Measurements from ENCODE around the gene PIP5K1B. TPM values are rescaled to one million over a fixed set of nuclear protein-coding genes. Genes with fewer than 3 reads are reported as not detected.
"Not testable (repeated sequence)": the region's sequence is repeated elsewhere in the genome, so short reads cannot be mapped to it uniquely, and the experiment has no call there.

The PIP5K1B gene
- total RNA-seq, 1 donor from 2014 or later, result 0.87 TPM

DNA sequence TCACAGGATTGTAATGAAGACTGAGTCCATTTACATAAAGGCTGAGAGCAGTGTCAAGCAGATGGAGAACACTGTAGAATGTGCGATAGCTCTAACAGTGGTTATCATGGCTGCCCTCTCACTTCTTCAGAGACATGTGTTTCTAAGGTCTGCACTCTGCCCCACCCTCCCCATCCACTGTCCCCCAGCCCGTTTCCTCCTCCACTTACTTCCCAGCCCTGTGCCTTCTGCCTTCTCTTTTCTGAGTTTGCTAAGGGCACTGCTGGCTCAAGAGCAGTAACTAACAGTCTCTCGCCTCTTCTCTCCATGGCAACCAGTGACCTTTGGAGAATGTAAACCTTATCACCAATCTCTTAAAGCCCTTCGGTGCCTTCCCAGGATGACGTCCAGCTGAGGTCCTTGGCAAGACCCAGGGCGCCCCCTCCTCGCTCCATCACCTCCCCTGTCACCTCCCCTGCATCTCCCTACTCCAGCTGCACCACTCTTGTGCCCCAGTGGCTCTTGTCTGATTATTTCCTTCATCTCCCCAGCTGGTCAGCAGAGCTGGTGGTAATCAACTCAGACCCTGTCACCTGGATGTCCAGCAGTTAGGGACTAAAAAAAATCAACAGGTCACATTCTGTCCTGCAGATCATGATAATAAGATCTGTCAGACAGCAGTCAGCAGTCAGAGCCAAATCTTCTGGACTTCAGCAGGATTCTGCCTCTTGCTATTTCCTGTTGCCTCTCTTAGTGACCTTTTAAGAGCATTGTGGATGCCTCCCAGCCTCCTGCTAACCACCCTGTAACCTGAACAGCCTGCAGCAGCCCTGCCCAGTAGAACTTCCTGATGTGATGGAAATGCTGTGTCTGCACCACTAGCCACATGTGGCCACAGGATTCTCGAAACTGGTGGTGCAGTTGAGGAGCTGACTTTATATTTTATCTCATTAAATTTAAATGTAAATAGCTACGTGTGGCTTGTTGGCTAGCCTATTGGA lies 339.5 kb downstream of the PIP5K1B start:
- H3K27ac Mint-ChIP-seq, result peak overlapping the region; percentile 49

DNA sequence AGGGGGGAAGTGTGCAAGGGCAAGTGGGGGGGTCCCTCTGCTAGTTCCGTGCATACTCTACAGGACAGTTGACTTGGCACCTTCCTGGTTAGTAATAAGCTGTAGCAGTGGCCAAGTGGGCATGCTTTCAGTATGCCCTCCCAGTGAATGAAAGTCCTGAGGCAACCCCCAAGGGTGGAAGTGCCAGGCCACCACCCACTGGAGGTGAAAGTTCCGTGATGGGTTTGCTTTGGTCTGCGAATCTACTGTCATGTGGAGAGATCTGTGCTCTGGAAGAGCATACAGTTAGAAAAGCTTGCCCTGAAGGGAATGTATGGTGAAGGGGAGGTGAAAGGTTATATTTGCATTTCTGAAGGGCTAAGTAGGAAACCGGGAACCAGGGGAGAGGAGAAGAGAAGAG lies 340.8 kb downstream of the PIP5K1B start:
- Mint-ChIP-seq H3K4me1 (peaks cover 15% of the 10 kb centered on the region), H3K27me3 (ENCODE audit: low read depth) (no peaks in the 10 kb centered on the region), H3K36me3 (peaks cover 18% of the 10 kb centered on the region), H3K4me3 (no peak overlapping the region), H3K27ac (no peak overlapping the region), H3K9me3 (no peaks in the 10 kb centered on the region)
- no peak for DNase-seq (ENCODE audit: low spot score in 2 of 2, unreplicated experiment in 2 of 2)
- TF ChIP-seq, protein P1, sequence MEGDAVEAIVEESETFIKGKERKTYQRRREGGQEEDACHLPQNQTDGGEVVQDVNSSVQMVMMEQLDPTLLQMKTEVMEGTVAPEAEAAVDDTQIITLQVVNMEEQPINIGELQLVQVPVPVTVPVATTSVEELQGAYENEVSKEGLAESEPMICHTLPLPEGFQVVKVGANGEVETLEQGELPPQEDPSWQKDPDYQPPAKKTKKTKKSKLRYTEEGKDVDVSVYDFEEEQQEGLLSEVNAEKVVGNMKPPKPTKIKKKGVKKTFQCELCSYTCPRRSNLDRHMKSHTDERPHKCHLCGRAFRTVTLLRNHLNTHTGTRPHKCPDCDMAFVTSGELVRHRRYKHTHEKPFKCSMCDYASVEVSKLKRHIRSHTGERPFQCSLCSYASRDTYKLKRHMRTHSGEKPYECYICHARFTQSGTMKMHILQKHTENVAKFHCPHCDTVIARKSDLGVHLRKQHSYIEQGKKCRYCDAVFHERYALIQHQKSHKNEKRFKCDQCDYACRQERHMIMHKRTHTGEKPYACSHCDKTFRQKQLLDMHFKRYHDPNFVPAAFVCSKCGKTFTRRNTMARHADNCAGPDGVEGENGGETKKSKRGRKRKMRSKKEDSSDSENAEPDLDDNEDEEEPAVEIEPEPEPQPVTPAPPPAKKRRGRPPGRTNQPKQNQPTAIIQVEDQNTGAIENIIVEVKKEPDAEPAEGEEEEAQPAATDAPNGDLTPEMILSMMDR (IDR thresholded peaks at IDR 0.05; ENCODE audit: unreplicated experiment), result no peak

More for the DNA sequence above, 339.5 kb downstream of the PIP5K1B start:
- Mint-ChIP-seq H3K27me3 (ENCODE audit: low read depth) (no peaks in the 10 kb centered on the region), H3K4me3 (no peak overlapping the region), H3K9me3 (no peaks in the 10 kb centered on the region), H3K4me1 (peaks cover 15% of the 10 kb centered on the region), H3K36me3 (peaks cover 17% of the 10 kb centered on the region)
- DNase-seq (ENCODE audit: low spot score in 2 of 2, unreplicated experiment in 2 of 2), result no peak
- TF ChIP-seq, protein P1 (IDR thresholded peaks at IDR 0.05; ENCODE audit: unreplicated experiment), result no peak

DNA sequence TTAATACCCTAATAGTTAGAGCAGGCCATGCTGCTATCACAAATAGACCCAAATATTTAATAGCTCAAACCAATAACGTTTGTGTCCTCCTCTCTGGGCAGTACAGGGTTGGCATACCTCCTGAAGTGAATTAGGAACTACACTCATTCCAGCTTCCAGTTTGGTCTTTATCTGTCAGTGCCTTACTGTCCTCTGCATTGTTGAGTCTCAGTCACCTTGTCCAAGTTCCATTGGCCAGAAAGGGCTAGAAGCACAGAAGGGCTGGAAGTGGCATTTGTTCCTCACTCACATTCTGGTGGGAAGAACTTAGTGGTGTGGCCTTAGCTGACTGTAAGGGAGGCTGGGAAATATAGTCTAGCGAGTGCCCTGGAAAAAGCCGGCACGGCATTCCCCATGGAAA lies 341.7 kb downstream of the PIP5K1B start:
- no peak for DNase-seq (ENCODE audit: low spot score in 2 of 2, unreplicated experiment in 2 of 2)
- no peak overlapping the region for H3K27ac Mint-ChIP-seq
- H3K36me3 Mint-ChIP-seq, result peaks cover 18% of the 10 kb centered on the region
- no peak overlapping the region for H3K4me3 Mint-ChIP-seq
- no peaks in the 10 kb centered on the region for H3K9me3 Mint-ChIP-seq
- peaks cover 15% of the 10 kb centered on the region for H3K4me1 Mint-ChIP-seq
- no peaks in the 10 kb centered on the region for H3K27me3 Mint-ChIP-seq (ENCODE audit: low read depth)
- TF ChIP-seq, protein P1 (IDR thresholded peaks at IDR 0.05; ENCODE audit: unreplicated experiment), result no peak

DNA sequence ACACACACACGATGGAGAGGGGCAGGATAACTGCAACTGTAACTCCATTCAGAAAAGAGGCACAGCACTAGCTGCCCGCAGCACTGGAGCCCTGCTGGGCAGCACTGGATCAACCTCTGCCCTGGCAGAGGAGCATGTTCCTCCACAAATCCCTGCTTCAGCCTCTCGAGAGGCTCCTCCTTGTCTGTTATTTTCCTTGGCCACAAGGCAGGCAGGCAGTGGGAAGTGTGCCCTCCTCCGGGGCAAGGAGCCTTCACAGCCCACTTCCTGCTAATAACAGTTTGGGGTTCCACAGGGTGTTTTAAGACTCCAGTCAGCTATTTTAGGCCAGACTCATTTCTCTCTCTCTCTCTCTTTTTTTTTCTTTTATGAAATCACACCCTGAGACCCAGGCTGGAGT lies 342.3 kb downstream of the PIP5K1B start:
- Mint-ChIP-seq H3K27ac (no peak overlapping the region), H3K4me3 (no peak overlapping the region), H3K4me1 (peaks cover 15% of the 10 kb centered on the region), H3K36me3 (peaks cover 18% of the 10 kb centered on the region), H3K9me3 (no peaks in the 10 kb centered on the region), H3K27me3 (ENCODE audit: low read depth) (no peaks in the 10 kb centered on the region)
- no peak for DNase-seq (ENCODE audit: low spot score in 2 of 2, unreplicated experiment in 2 of 2)
- TF ChIP-seq, protein P1 (IDR thresholded peaks at IDR 0.05; ENCODE audit: unreplicated experiment), result no peak

DNA sequence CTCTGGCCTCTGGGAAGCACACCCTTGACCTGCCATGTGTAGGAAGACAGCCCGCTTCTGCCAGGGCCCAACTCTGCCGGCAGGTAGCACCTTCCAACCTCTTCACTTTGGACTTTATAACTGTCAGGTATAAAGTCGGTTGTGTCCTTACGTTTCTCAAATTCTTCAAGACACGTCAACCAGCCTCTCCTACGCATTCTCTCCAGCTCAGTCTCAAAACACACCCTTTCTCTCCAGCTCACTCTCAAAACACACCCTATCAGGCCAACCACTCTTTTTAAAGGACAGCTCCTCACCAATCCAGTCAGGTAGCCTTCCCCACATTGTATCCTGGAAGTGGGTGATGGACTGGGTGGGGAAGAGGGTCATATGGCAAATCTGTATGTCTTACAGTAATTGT lies 344.1 kb downstream of the PIP5K1B start:
- H3K27ac Mint-ChIP-seq, result peak overlapping the region; percentile 3
- no peaks in the 10 kb centered on the region for H3K9me3 Mint-ChIP-seq
- H3K36me3 Mint-ChIP-seq, result peaks cover 16% of the 10 kb centered on the region
- H3K4me3 Mint-ChIP-seq, result no peak overlapping the region
- DNase-seq (ENCODE audit: low spot score in 2 of 2, unreplicated experiment in 2 of 2), result no peak
- H3K27me3 Mint-ChIP-seq (ENCODE audit: low read depth), result no peaks in the 10 kb centered on the region
- H3K4me1 Mint-ChIP-seq, result peaks cover 13% of the 10 kb centered on the region
- TF ChIP-seq, protein P1 (IDR thresholded peaks at IDR 0.05; ENCODE audit: unreplicated experiment), result no peak

DNA sequence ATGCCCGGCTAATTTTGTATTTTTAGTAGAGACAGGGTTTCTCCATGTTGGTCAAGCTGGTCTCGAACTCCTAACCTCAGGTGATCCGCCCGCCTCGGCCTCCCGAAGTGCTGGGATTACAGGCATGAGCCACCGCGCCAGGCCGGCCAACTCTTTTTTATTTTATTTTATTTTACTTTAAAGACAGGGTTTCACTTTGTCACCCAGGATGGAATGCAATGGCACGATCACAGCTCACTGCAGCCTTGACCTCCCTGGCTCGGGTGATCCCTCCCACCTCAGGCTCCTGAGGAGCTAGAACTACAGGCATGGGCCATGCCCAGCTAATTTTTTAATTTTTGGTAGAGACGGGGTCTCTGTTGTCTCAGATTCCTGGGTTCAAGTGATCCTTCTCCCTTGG lies 345.9 kb downstream of the PIP5K1B start:
- H3K4me3 Mint-ChIP-seq, H3K27ac Mint-ChIP-seq, H3K4me1 Mint-ChIP-seq: not testable (repeated sequence)

More for the DNA sequence above, 345.9 kb downstream of the PIP5K1B start:
- not testable (repeated sequence) for H3K27me3 Mint-ChIP-seq (ENCODE audit: low read depth); H3K9me3 Mint-ChIP-seq; DNase-seq (ENCODE audit: low spot score in 2 of 2, unreplicated experiment in 2 of 2)
- peaks cover 16% of the 10 kb centered on the region for H3K36me3 Mint-ChIP-seq

Data from mesothelial cell of epicardium (in vitro differentiated cells).